Measurements from ENCODE around the gene PRKAG1.

The PRKAG1 gene

GRCh38 chr12:49019120-49019430 lies 499 bp upstream of the PRKAG1 start:
- H3K27ac ChIP-seq (ENCODE audit: poor library complexity, severe bottlenecking), result peak overlapping the region; percentile 68
- DNase-seq (ENCODE audit: low spot score) (no peak), ATAC-seq (ENCODE audit: low read depth) (peak; percentile 7; the same call in 1 of the 3 replicates)
- H3K9me3 ChIP-seq (ENCODE audit: severe bottlenecking), result no peaks in the 10 kb centered on the region
- H3K4me1 ChIP-seq (ENCODE audit: insufficient read depth, poor library complexity, severe bottlenecking), result peaks cover 5% of the 10 kb centered on the region
- peaks cover 40% of the 10 kb centered on the region for H3K36me3 ChIP-seq (ENCODE audit: low read depth)
- peak overlapping the region; percentile 70 for H3K4me3 ChIP-seq (ENCODE audit: severe bottlenecking)
- no peak for TF ChIP-seq CTCF (IDR thresholded peaks at IDR 0.05; ENCODE audit: poor library complexity, severe bottlenecking)
- no peaks in the 10 kb centered on the region for H3K27me3 ChIP-seq (ENCODE audit: insufficient read depth, poor library complexity, severe bottlenecking)

- no peak for TF ChIP-seq CTCF (IDR thresholded peaks at IDR 0.05; ENCODE audit: poor library complexity, severe bottlenecking)
- Histone ChIP-seq H3K36me3 (ENCODE audit: low read depth) (peaks cover 42% of the 10 kb centered on the region), H3K27ac (ENCODE audit: poor library complexity, severe bottlenecking) (peak overlapping the region; percentile 68), H3K4me3 (ENCODE audit: severe bottlenecking) (peak overlapping the region; percentile 70), H3K27me3 (ENCODE audit: insufficient read depth, poor library complexity, severe bottlenecking) (no peaks in the 10 kb centered on the region), H3K4me1 (ENCODE audit: insufficient read depth, poor library complexity, severe bottlenecking) (peaks cover 5% of the 10 kb centered on the region), H3K9me3 (ENCODE audit: severe bottlenecking) (no peaks in the 10 kb centered on the region)
- no peak for DNase-seq (ENCODE audit: low spot score)
- no peak; the same call in 2 of the 3 replicates for ATAC-seq (ENCODE audit: low read depth)
Observed at GRCh38 chr12:49017891-49018260, 700 bp downstream of the PRKAG1 start.

GRCh38 chr12:49015196-49015595 lies 3.4 kb downstream of the PRKAG1 start:
- Histone ChIP-seq H3K9me3 (ENCODE audit: severe bottlenecking) (no peaks in the 10 kb centered on the region), H3K36me3 (ENCODE audit: low read depth) (peaks cover 46% of the 10 kb centered on the region), H3K27me3 (ENCODE audit: insufficient read depth, poor library complexity, severe bottlenecking) (no peaks in the 10 kb centered on the region), H3K4me3 (ENCODE audit: severe bottlenecking) (no peak overlapping the region), H3K27ac (ENCODE audit: poor library complexity, severe bottlenecking) (no peak overlapping the region), H3K4me1 (ENCODE audit: insufficient read depth, poor library complexity, severe bottlenecking) (peaks cover 5% of the 10 kb centered on the region)
- DNase-seq (ENCODE audit: low spot score) (no peak), ATAC-seq (ENCODE audit: low read depth) (no peak)
- TF ChIP-seq CTCF (IDR thresholded peaks at IDR 0.05; ENCODE audit: poor library complexity, severe bottlenecking), result no peak

GRCh38 chr12:49014547-49014946 lies 4.0 kb downstream of the PRKAG1 start:
- no peak for ATAC-seq (ENCODE audit: low read depth)
- H3K4me3 ChIP-seq (ENCODE audit: severe bottlenecking), result no peak overlapping the region
- no peak for DNase-seq (ENCODE audit: low spot score)
- peaks cover 52% of the 10 kb centered on the region for H3K36me3 ChIP-seq (ENCODE audit: low read depth)
- H3K27ac ChIP-seq (ENCODE audit: poor library complexity, severe bottlenecking), result no peak overlapping the region
- no peaks in the 10 kb centered on the region for H3K9me3 ChIP-seq (ENCODE audit: severe bottlenecking)
- H3K4me1 ChIP-seq (ENCODE audit: insufficient read depth, poor library complexity, severe bottlenecking), result peaks cover 5% of the 10 kb centered on the region
- H3K27me3 ChIP-seq (ENCODE audit: insufficient read depth, poor library complexity, severe bottlenecking), result no peaks in the 10 kb centered on the region
- TF ChIP-seq CTCF (IDR thresholded peaks at IDR 0.05; ENCODE audit: poor library complexity, severe bottlenecking), result peak; percentile 28

- Histone ChIP-seq H3K27me3 (ENCODE audit: insufficient read depth, poor library complexity, severe bottlenecking) (no peaks in the 10 kb centered on the region), H3K4me1 (ENCODE audit: insufficient read depth, poor library complexity, severe bottlenecking) (peaks cover 5% of the 10 kb centered on the region), H3K27ac (ENCODE audit: poor library complexity, severe bottlenecking) (no peak overlapping the region), H3K9me3 (ENCODE audit: severe bottlenecking) (no peaks in the 10 kb centered on the region), H3K4me3 (ENCODE audit: severe bottlenecking) (no peak overlapping the region), H3K36me3 (ENCODE audit: low read depth) (peaks cover 54% of the 10 kb centered on the region)
- TF ChIP-seq CTCF (IDR thresholded peaks at IDR 0.05; ENCODE audit: poor library complexity, severe bottlenecking), result no peak
- DNase-seq (ENCODE audit: low spot score) (no peak), ATAC-seq (ENCODE audit: low read depth) (no peak)
Observed at GRCh38 chr12:49013428-49013827, 5.1 kb downstream of the PRKAG1 start.
